ENCODE results near the gene PMPCB. TPM values are rescaled to one million over a fixed set of nuclear protein-coding genes. Genes with fewer than 3 reads are reported as not detected.

PMPCB gene
- total and polyA plus RNA-seq, 2 donors (not counting 1 experiment from before 2014, with no cell fraction given): 61.9 to 70.9 TPM

DNA sequence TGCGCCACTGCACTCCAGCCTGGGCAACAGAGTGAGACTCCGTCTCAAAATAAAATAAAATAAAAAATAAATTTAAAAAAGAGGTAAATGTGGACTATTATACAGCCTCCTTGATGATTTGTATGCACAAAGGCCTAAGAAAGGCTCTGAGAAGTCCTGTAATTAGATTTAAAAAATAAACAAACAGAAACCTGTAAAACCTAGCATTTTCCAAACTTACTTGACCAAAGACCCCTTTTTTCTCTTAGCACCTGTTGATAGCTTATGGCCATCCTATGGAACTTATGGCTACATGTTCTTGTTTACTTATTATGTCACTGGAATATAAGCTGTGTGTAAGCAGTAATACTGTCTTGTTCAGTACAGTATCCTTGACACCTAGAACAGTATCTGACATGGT, 41.6 kb downstream of the PMPCB start:
- Histone ChIP-seq H3K4me2 (replicated peaks; ENCODE audit: low read depth, low read length, poor library complexity, severe bottlenecking) (no peak overlapping the region), H3K9me3 (ENCODE audit: control extremely low read depth in 1 of 3, control insufficient read depth in 2 of 3, insufficient read depth in 1 of 3, low read length in 2 of 3) (no peaks in the 10 kb centered on the region), H2AFZ (ENCODE audit: insufficient read depth, low read depth, low read length, poor library complexity, severe bottlenecking) (no peak overlapping the region), H3K4me1 (ENCODE audit: control insufficient read depth in 2 of 2, insufficient read depth in 2 of 2, low read length in 2 of 2) (peaks cover 7 to 9% of the 10 kb centered on the region in 2 donors), H3K9ac (ENCODE audit: low read length) (no peak overlapping the region), H4K20me1 (ENCODE audit: control insufficient read depth, insufficient read depth, low read length, poor library complexity, severe bottlenecking) (peaks cover 18% of the 10 kb centered on the region), H3K27me3 (replicated peaks in 1 of 4; ENCODE audit: control extremely low read depth in 1 of 4, control insufficient read depth in 3 of 4, insufficient read depth in 4 of 4, low read length in 3 of 4) (no peaks in the 10 kb centered on the region), H3K27ac (ENCODE audit: low read length in 2 of 2) (no peak overlapping the region), H3K4me3 (ENCODE audit: control extremely low read depth in 1 of 5, extremely low read depth in 1 of 5, insufficient read depth in 1 of 5, low read depth in 2 of 5, low read length in 4 of 5) (no peak overlapping the region), H3K36me3 (replicated peaks in 1 of 2; ENCODE audit: control extremely low read depth in 1 of 2, control insufficient read depth in 1 of 2, extremely low read depth in 1 of 2, insufficient read depth in 2 of 2, low read length in 1 of 2) (peaks cover 16 to 53% of the 10 kb centered on the region in 2 experiments), H3K79me2 (ENCODE audit: control insufficient read depth, insufficient read depth, low read length) (peaks cover 67% of the 10 kb centered on the region)
- intact Hi-C loops (cut with micrococcal nuclease): no loop called here
- Mint-ChIP-seq H3K4me3 (no peak overlapping the region), H3K27me3 (no peaks in the 10 kb centered on the region), H3K27ac (no peak overlapping the region), H3K4me1 (peaks cover 19% of the 10 kb centered on the region), H3K9me3 (ENCODE audit: insufficient read depth) (no peaks in the 10 kb centered on the region)
- ChIA-PET POLR2A (no interaction called here), CTCF (no interaction called here)
- ATAC-seq (ENCODE audit: low read depth): no peak
- no CpG with 5 or more reads among the region's 2 CpGs for WGBS (ENCODE audit: insufficient coverage)
- TF ChIP-seq, protein P1, sequence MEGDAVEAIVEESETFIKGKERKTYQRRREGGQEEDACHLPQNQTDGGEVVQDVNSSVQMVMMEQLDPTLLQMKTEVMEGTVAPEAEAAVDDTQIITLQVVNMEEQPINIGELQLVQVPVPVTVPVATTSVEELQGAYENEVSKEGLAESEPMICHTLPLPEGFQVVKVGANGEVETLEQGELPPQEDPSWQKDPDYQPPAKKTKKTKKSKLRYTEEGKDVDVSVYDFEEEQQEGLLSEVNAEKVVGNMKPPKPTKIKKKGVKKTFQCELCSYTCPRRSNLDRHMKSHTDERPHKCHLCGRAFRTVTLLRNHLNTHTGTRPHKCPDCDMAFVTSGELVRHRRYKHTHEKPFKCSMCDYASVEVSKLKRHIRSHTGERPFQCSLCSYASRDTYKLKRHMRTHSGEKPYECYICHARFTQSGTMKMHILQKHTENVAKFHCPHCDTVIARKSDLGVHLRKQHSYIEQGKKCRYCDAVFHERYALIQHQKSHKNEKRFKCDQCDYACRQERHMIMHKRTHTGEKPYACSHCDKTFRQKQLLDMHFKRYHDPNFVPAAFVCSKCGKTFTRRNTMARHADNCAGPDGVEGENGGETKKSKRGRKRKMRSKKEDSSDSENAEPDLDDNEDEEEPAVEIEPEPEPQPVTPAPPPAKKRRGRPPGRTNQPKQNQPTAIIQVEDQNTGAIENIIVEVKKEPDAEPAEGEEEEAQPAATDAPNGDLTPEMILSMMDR (IDR thresholded peaks at IDR 0.05): no peak
- TF ChIP-seq EZH2 (IDR thresholded peaks at IDR 0.05; ENCODE audit: borderline replicate concordance, insufficient read depth, low read depth, low read length, poor library complexity, severe bottlenecking): no peak
- DNase-seq: no peak

DNA sequence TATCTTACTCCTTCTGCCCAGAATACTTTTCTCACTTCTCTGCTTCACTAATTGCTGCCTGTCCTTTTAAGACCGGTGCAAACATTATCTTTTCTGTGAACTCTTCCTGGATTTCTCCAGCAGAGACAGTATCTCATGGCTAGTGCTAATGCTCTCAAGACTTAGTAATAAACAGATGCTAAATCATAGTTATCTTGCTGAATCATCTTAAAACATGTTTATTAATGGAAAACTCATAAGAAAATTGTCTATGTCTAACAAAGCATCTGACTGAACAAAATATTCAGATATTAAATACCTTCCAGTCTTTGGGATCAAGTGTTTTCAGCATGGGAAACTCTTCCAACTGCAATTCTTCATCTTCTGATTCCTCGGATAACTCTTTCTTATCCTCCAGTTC, 44.2 kb downstream of the PMPCB start:
- no peak overlapping the region for H3K4me2 ChIP-seq (replicated peaks; ENCODE audit: low read depth, low read length, poor library complexity, severe bottlenecking)
- H3K4me1 Mint-ChIP-seq: peaks cover 36% of the 10 kb centered on the region
- POLR2A ChIA-PET: no interaction called here

More for the DNA sequence above, 44.2 kb downstream of the PMPCB start:
- Mint-ChIP-seq H3K27me3 (no peaks in the 10 kb centered on the region), H3K4me3 (peak overlapping the region; percentile 9), H3K27ac (peak overlapping the region; percentile 15), H3K9me3 (ENCODE audit: insufficient read depth) (no peaks in the 10 kb centered on the region)
- ATAC-seq (ENCODE audit: low read depth): no peak
- CTCF ChIA-PET: no interaction called here
- Histone ChIP-seq H3K79me2 (ENCODE audit: control insufficient read depth, insufficient read depth, low read length) (peaks cover 78% of the 10 kb centered on the region), H3K4me3 (ENCODE audit: control extremely low read depth in 1 of 5, extremely low read depth in 1 of 5, insufficient read depth in 1 of 5, low read depth in 2 of 5, low read length in 4 of 5) (no peak overlapping the region), H4K20me1 (ENCODE audit: control insufficient read depth, insufficient read depth, low read length, poor library complexity, severe bottlenecking) (peaks cover 18% of the 10 kb centered on the region), H3K27ac (ENCODE audit: low read length in 2 of 2) (no peak overlapping the region), H3K9me3 (ENCODE audit: control extremely low read depth in 1 of 3, control insufficient read depth in 2 of 3, insufficient read depth in 1 of 3, low read length in 2 of 3) (no peaks in the 10 kb centered on the region), H3K9ac (ENCODE audit: low read length) (no peak overlapping the region), H3K36me3 (replicated peaks in 1 of 2; ENCODE audit: control extremely low read depth in 1 of 2, control insufficient read depth in 1 of 2, extremely low read depth in 1 of 2, insufficient read depth in 2 of 2, low read length in 1 of 2) (peaks cover 14 to 41% of the 10 kb centered on the region in 2 experiments), H2AFZ (ENCODE audit: insufficient read depth, low read depth, low read length, poor library complexity, severe bottlenecking) (no peak overlapping the region), H3K27me3 (replicated peaks in 1 of 4; ENCODE audit: control extremely low read depth in 1 of 4, control insufficient read depth in 3 of 4, insufficient read depth in 4 of 4, low read length in 3 of 4) (no peaks in the 10 kb centered on the region), H3K4me1 (ENCODE audit: control insufficient read depth in 2 of 2, insufficient read depth in 2 of 2, low read length in 2 of 2) (peaks cover 11 to 13% of the 10 kb centered on the region in 2 donors)
- intact Hi-C loops (cut with micrococcal nuclease): loop anchor here (10.0 kb wide), 1 partner anchor 863 kb away; the partner anchor contains the start of gene ORC5
- no peak for DNase-seq
- TF ChIP-seq EZH2 (IDR thresholded peaks at IDR 0.05; ENCODE audit: borderline replicate concordance, insufficient read depth, low read depth, low read length, poor library complexity, severe bottlenecking): no peak
- TF ChIP-seq, protein P1 (IDR thresholded peaks at IDR 0.05): no peak
- WGBS (ENCODE audit: insufficient coverage): no CpG with 5 or more reads among the region's 2 CpGs
